Gastrocnemius medialis (tissue), 4 donors: ENCODE data around the gene IMPG1.

Source experiments
- POLR2A ChIP-seq, 2 donors: fragments of 450-650 bp; IDR thresholded peaks; one replicate each; pipeline ENCODE4 v1.6.1; 2017; ENCODE audit warnings: antibody characterized with exemption in 2 of 2, mild to moderate bottlenecking in 2 of 2, moderate library complexity in 2 of 2
- TF ChIP-seq, protein P1 (sequence below), 5 experiments: fragments of 450-650 bp in 3 of 5; fragments of 200-600 bp in 2 of 5; sonication (generic) in 2 of 5; IDR thresholded peaks in 4 of 5; conservative IDR thresholded peaks in 1 of 5; 1 replicate in 4 of 5; 2 replicates in 1 of 5; pipeline ENCODE4 v1.5.1; 2016 to 2019; ENCODE audit warnings: antibody characterized with exemption in 5 of 5, mild to moderate bottlenecking in 3 of 5, moderate library complexity in 3 of 5

DNA sequence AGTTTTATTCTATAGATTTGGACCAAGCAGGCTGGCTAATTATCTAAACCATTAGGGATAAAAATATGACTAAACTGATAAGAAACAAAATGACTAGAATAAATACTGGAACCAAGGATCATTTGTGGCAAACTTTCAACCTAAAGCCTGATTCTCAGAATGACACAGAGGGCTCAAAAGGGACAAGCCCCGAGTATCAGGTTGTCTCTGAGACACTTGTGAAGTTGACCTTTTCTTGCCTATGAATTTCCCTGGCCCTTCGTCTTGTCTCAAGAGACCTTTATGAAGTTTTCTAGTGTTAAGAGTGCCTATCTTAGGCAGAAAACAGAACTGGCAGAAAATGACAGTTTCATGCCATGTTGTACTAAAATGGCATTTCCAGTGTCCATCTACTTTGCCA, 68.3 kb downstream of the IMPG1 start:
- TF ChIP-seq, protein P1, sequence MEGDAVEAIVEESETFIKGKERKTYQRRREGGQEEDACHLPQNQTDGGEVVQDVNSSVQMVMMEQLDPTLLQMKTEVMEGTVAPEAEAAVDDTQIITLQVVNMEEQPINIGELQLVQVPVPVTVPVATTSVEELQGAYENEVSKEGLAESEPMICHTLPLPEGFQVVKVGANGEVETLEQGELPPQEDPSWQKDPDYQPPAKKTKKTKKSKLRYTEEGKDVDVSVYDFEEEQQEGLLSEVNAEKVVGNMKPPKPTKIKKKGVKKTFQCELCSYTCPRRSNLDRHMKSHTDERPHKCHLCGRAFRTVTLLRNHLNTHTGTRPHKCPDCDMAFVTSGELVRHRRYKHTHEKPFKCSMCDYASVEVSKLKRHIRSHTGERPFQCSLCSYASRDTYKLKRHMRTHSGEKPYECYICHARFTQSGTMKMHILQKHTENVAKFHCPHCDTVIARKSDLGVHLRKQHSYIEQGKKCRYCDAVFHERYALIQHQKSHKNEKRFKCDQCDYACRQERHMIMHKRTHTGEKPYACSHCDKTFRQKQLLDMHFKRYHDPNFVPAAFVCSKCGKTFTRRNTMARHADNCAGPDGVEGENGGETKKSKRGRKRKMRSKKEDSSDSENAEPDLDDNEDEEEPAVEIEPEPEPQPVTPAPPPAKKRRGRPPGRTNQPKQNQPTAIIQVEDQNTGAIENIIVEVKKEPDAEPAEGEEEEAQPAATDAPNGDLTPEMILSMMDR (IDR thresholded peaks at IDR 0.05 in 4 of 5, conservative IDR thresholded peaks at IDR 0.05 in 1 of 5): no peak
- TF ChIP-seq POLR2A (IDR thresholded peaks at IDR 0.05): no peak
